H1 (cell line): ENCODE results near the gene CALY. TPM values are rescaled to one million over a fixed set of nuclear protein-coding genes. Genes with fewer than 3 reads are reported as not detected.

Experiments
- CTCF ChIA-PET: fragments of 300-600 bp; sonication (Branson Sonifier 250); formaldehyde crosslinking; loops from one replicate; lab custom pipeline; 2021; ENCODE audit not compliant: partially characterized antibody; lab: Charles Lee
- POLR2A ChIA-PET: fragments of 300-600 bp; sonication (Branson Sonifier 250); formaldehyde crosslinking; loops from one replicate; lab custom pipeline; 2021; ENCODE audit warnings: inconsistent platforms; ENCODE audit not compliant: partially characterized antibody; lab: Charles Lee
- DNase-seq, 2 experiments: peaks; one replicate each; pipeline versions ENCODE4 v3.0.0 to v3.0.0-alpha.2; 2010 to 2022; ENCODE audit warnings: low spot score in 2 of 2, low read depth in 1 of 2, mixed read lengths in 1 of 2
- FAIRE-seq: peaks from 2 replicates; lab custom pipeline; 2011; peaks lifted over from hg19 to GRCh38; lab: Jason Lieb, UNC
- H2AFZ ChIP-seq: 2 replicates; pipeline ENCODE4 v1.8.1; 2012; ENCODE audit warnings: low read length, inconsistent platforms
- H2AK5ac ChIP-seq: 2 replicates; pipeline ENCODE4 v1.6.1; 2013; ENCODE audit warnings: low read depth, low read length
- H2BK120ac ChIP-seq: replicated peaks from 2 replicates; pipeline ENCODE3; 2013; ENCODE audit warnings: low read depth, low read length, inconsistent platforms
- H2BK12ac ChIP-seq: 2 replicates; pipeline ENCODE4 v1.6.1; 2013; ENCODE audit warnings: low read depth, low read length
- H2BK15ac ChIP-seq: 2 replicates; pipeline ENCODE4 v1.6.1; 2013; ENCODE audit warnings: low read length
- H2BK20ac ChIP-seq: 2 replicates; pipeline ENCODE4 v1.6.1; 2013; ENCODE audit warnings: low read length
- H2BK5ac ChIP-seq: 2 replicates; pipeline ENCODE4 v1.6.1; 2013; ENCODE audit warnings: low read depth, low read length
- H3K14ac ChIP-seq: 2 replicates; pipeline ENCODE4 v1.6.1; 2013; ENCODE audit warnings: inconsistent platforms; ENCODE audit not compliant: insufficient read length
- H3K18ac ChIP-seq: 2 replicates; pipeline ENCODE4 v1.6.1; 2013; ENCODE audit warnings: low read length; ENCODE audit errors: extremely low read depth
- H3K23ac ChIP-seq: 2 replicates; pipeline ENCODE4 v1.6.1; 2013; ENCODE audit warnings: inconsistent platforms; ENCODE audit not compliant: insufficient read length
- H3K23me2 ChIP-seq: 2 replicates; pipeline ENCODE4 v1.6.1; 2013; ENCODE audit warnings: low read depth, low read length
- H3K27ac ChIP-seq: 2 replicates; pipeline ENCODE4 v1.6.1; 2011; ENCODE audit warnings: low read depth, low read length, inconsistent platforms
- H3K27me3 ChIP-seq, 4 experiments: replicated peaks in 1 of 4; 1 replicate in 1 of 4; 2 replicates in 3 of 4; pipeline versions ENCODE4 v1.6.1 to v1.8.1; 2011 to 2013; ENCODE audit warnings: low read length in 3 of 4, mild to moderate bottlenecking in 3 of 4, inconsistent platforms in 2 of 4, mixed read lengths in 2 of 4, moderate library complexity in 1 of 4; ENCODE audit not compliant: control insufficient read depth in 3 of 4, insufficient read depth in 3 of 4; ENCODE audit errors: extremely low read depth in 1 of 4
- H3K36me3 ChIP-seq, 4 experiments: 2 replicates each; pipeline versions ENCODE4 v1.6.1 to v1.8.1; 2011 to 2013; ENCODE audit warnings: mild to moderate bottlenecking in 4 of 4, low read length in 3 of 4, moderate library complexity in 2 of 4, control low read depth in 1 of 4, inconsistent platforms in 1 of 4; ENCODE audit not compliant: insufficient read depth in 4 of 4, control insufficient read depth in 2 of 4
- H3K4ac ChIP-seq: replicated peaks from 2 replicates; pipeline ENCODE3; 2013; ENCODE audit warnings: low read length, low read depth, mixed read lengths, inconsistent platforms; ENCODE audit not compliant: insufficient read length
- H3K4me1 ChIP-seq, 4 experiments: replicated peaks in 1 of 4; 1 replicate in 1 of 4; 2 replicates in 3 of 4; pipeline versions ENCODE4 v1.6.1 to v1.8.1; 2011 to 2013; ENCODE audit warnings: low read length in 3 of 4, inconsistent platforms in 2 of 4, mixed read lengths in 1 of 4; ENCODE audit not compliant: insufficient read depth in 4 of 4, control insufficient read depth in 3 of 4
- H3K4me2 ChIP-seq, 2 experiments: 2 replicates each; pipeline versions ENCODE4 v1.6.1 to v1.8.1; 2011 to 2013; ENCODE audit warnings: low read depth in 2 of 2, low read length in 2 of 2, control low read depth in 1 of 2, inconsistent platforms in 1 of 2, mild to moderate bottlenecking in 1 of 2; ENCODE audit not compliant: insufficient read depth in 1 of 2
- H3K4me3 ChIP-seq, 4 experiments: fragments of 200-600, 300-600 bp in 1 of 4; sonication (generic), shearing (Covaris generic), sonication (Bioruptor Twin) in 1 of 4; 2 replicates each; pipeline versions ENCODE4 v1.5.1 to v1.8.1; 2011 to 2016; ENCODE audit warnings: low read length in 4 of 4, low read depth in 3 of 4, control low read depth in 2 of 4, inconsistent platforms in 2 of 4, mild to moderate bottlenecking in 2 of 4, mixed read lengths in 1 of 4, moderate library complexity in 1 of 4; ENCODE audit not compliant: insufficient read depth in 2 of 4; ENCODE audit errors: extremely low read depth in 1 of 4
- H3K56ac ChIP-seq: replicated peaks from 2 replicates; pipeline ENCODE3; 2013; ENCODE audit warnings: low read depth, mild to moderate bottlenecking, mixed read lengths, low read length, inconsistent platforms; ENCODE audit not compliant: insufficient read length
- H3K79me1 ChIP-seq: 2 replicates; pipeline ENCODE4 v1.6.1; 2013; ENCODE audit warnings: low read depth, low read length, control low read depth
- H3K79me2 ChIP-seq, 2 experiments: 2 replicates each; pipeline versions ENCODE4 v1.6.1 to v1.8.1; 2012 to 2013; ENCODE audit warnings: low read length in 2 of 2, mild to moderate bottlenecking in 2 of 2, inconsistent platforms in 1 of 2; ENCODE audit not compliant: insufficient read depth in 2 of 2, control insufficient read depth in 1 of 2
- H3K9ac ChIP-seq, 4 experiments: replicated peaks in 1 of 4; 1 replicate in 1 of 4; 2 replicates in 3 of 4; pipeline versions ENCODE4 v1.6.1 to v1.8.1; 2011 to 2013; ENCODE audit warnings: low read depth in 3 of 4, low read length in 3 of 4, control low read depth in 2 of 4, mild to moderate bottlenecking in 2 of 4, moderate library complexity in 2 of 4, inconsistent platforms in 1 of 4; ENCODE audit errors: extremely low read depth in 1 of 4
- H3K9me3 ChIP-seq, 2 experiments: 2 replicates each; pipeline versions ENCODE4 v1.6.1 to v1.8.1; 2012 to 2013; ENCODE audit warnings: mild to moderate bottlenecking in 2 of 2, moderate library complexity in 2 of 2, control low read depth in 1 of 2, inconsistent platforms in 1 of 2, low read depth in 1 of 2, low read length in 1 of 2, mixed read lengths in 1 of 2; ENCODE audit not compliant: insufficient read depth in 2 of 2
- H4K20me1 ChIP-seq, 2 experiments: replicated peaks in 1 of 2; 2 replicates each; pipeline versions ENCODE3 to v1.8.1; 2011 to 2013; ENCODE audit warnings: inconsistent platforms in 2 of 2, low read length in 2 of 2, mild to moderate bottlenecking in 1 of 2; ENCODE audit not compliant: insufficient read depth in 2 of 2, control insufficient read depth in 1 of 2
- H4K5ac ChIP-seq: 2 replicates; pipeline ENCODE4 v1.6.1; 2013; ENCODE audit warnings: low read length, low read depth, mixed read lengths, inconsistent platforms; ENCODE audit not compliant: insufficient read length
- H4K8ac ChIP-seq: 2 replicates; pipeline ENCODE4 v1.8.0; 2013; ENCODE audit warnings: mild to moderate bottlenecking, moderate library complexity, low read length, inconsistent platforms; ENCODE audit not compliant: insufficient read depth; ENCODE audit errors: extremely low read depth
- H4K91ac ChIP-seq: replicated peaks from 2 replicates; pipeline ENCODE3; 2013; ENCODE audit warnings: low read length, mixed read lengths, inconsistent platforms; ENCODE audit not compliant: insufficient read length
- BCL11A ChIP-seq, 2 experiments: IDR thresholded peaks; one replicate each; pipeline ENCODE4 v1.6.1; 2011; ENCODE audit warnings: low read depth in 2 of 2, low read length in 2 of 2, mild to moderate bottlenecking in 2 of 2
- BRCA1 ChIP-seq: IDR thresholded peaks from 2 replicates; pipeline ENCODE4 v1.6.1; 2012; ENCODE audit warnings: low read depth, low read length, improper control_type of control experiment
- CTBP2 ChIP-seq: IDR thresholded peaks from 2 replicates; pipeline ENCODE4 v1.7.0; 2011; ENCODE audit warnings: borderline replicate concordance, mild to moderate bottlenecking, moderate library complexity, mixed read lengths, low read length; ENCODE audit not compliant: insufficient read depth, insufficient read length
- EZH2 ChIP-seq: fragments of 200-600 bp; sonication (generic); IDR thresholded peaks from 2 replicates; pipeline ENCODE4 v1.7.1; 2012; ENCODE audit warnings: low read depth, mild to moderate bottlenecking, moderate library complexity, low read length, inconsistent platforms; ENCODE audit not compliant: severe bottlenecking
- NANOG ChIP-seq: IDR thresholded peaks from 2 replicates; pipeline ENCODE4 v1.6.1; 2011; ENCODE audit warnings: low read length, low read depth, mild to moderate bottlenecking, inconsistent platforms; ENCODE audit not compliant: insufficient read depth, poor library complexity, severe bottlenecking
- RFX5 ChIP-seq: IDR thresholded peaks from 2 replicates; pipeline ENCODE4 v1.6.1; 2011; ENCODE audit warnings: low read depth, low read length, improper control_type of control experiment, borderline replicate concordance
- YY1 ChIP-seq: IDR thresholded peaks from 2 replicates; pipeline ENCODE4 v1.6.1; 2011; ENCODE audit warnings: low read depth, mild to moderate bottlenecking, low read length
- WGBS, 2 experiments: shearing (Covaris generic) in 1 of 2; methylation state at CpG; one replicate each; pipeline versions ENCODE4 v1.1.6 to v1.1.7; 2013 to 2015; ENCODE audit warnings: low lambda C conversion rate in 2 of 2, mixed read lengths in 2 of 2, inconsistent platforms in 1 of 2, low coverage in 1 of 2, missing lambda C conversion rate in 1 of 2; ENCODE audit not compliant: insufficient replicate concordance in 2 of 2, insufficient coverage in 1 of 2, insufficient read length in 1 of 2; ENCODE audit errors: extremely low coverage in 1 of 2, missing lambda C conversion rate in 1 of 2; 5-methylcytosine and 5-hydroxymethylcytosine counted together
- polyA plus RNA-seq, 7 experiments: library from polyadenylated mRNA; depleted of rRNA in 3 of 7; stranded (reverse) in 5 of 7; unstranded in 2 of 7; fragments of >200 nt in 5 of 7; fragments of 200-250 nt in 2 of 7; gene quantifications; 1 replicate in 5 of 7; 2 replicates in 1 of 7; 4 replicates in 1 of 7; pipeline versions ENCODE4 v1.2.1 to v1.2.3, GENCODE V29; 2011 to 2013; ENCODE audit warnings: missing spikeins in 2 of 7, mixed read lengths in 2 of 7
- total RNA-seq: library from RNA; stranded (reverse); fragmentation: NEBNext Ultra II Directional; extraction: Animal tissue kit (Norgen Biotek cat#: 25700); gene quantifications from 2 replicates; pipeline ENCODE4 v1.2.1, GENCODE V29; 2021
- TF ChIP-seq, protein P1 (sequence below): IDR thresholded peaks from 2 replicates; pipeline ENCODE4 v1.6.1; 2012; ENCODE audit warnings: inconsistent platforms

The CALY gene
- total and polyA plus RNA-seq, 2 of the 8 experiments (the other 6 are each of a cell fraction or from before 2014, with no cell fraction given), result 1.3 to 1.5 TPM

DNA sequence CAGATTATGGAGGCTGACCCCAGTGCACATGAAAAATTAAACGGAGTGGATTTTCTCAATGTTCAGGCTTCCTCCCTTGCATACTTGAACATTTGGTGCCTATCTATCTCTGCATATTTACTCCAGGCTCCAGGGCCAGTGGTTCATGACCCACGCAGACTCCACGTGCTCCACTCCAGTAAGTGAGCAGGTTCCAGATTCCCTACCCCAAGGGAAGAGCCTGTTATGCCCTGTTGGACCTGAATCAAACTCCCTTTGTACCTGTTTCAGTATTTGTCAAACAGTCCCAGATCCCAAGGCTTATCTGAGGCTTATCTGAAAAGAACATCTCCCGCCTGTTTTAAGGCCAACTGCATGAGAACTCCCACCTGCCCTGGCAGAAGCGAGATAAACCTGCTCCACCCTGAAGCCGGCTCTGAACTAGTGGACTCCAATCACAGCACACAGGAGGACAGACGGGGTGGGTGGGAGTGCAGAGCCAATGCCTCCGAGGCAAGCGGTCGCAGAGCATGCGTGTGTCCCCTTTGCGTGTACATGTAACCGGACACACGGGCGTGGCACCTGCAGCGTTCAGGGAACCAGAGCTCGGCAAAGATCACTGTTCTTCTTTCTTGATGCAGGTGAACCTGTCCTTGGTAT, 23.4 kb upstream of the CALY start:
- Histone ChIP-seq H3K23ac (no peak overlapping the region), H3K14ac (no peak overlapping the region), H3K4me1 (peaks cover 0 to 6% (median 3%) of the 10 kb centered on the region in 4 experiments; a peak in 3 of 7 replicates), H2AFZ (no peak overlapping the region), H3K23me2 (peaks cover 6% of the 10 kb centered on the region; the same call in 1 of the 2 replicates), H2BK15ac (no peak overlapping the region), H3K9ac (no peak overlapping the region), H4K20me1 (peaks cover 6 to 16% of the 10 kb centered on the region in 2 experiments), H4K8ac (no peak overlapping the region), H2BK5ac (no peak overlapping the region), H4K91ac (no peak overlapping the region), H4K5ac (no peak overlapping the region), H2BK12ac (no peak overlapping the region), H3K4ac (no peak overlapping the region), H3K27me3 (peaks cover 0 to 19% (median 7%) of the 10 kb centered on the region in 4 experiments; a peak in 5 of 7 replicates), H3K4me2 (no peak overlapping the region), H3K4me3 (no peak overlapping the region), H3K79me2 (no peaks in the 10 kb centered on the region), H2BK120ac (no peak overlapping the region), H3K27ac (no peak overlapping the region), H3K56ac (no peak overlapping the region), H2AK5ac (no peak overlapping the region), H3K18ac (no peak overlapping the region), H3K9me3 (no peaks in the 10 kb centered on the region), H3K36me3 (peaks cover 4 to 21% (median 16%) of the 10 kb centered on the region in 4 experiments), H2BK20ac (no peak overlapping the region), H3K79me1 (no peaks in the 10 kb centered on the region; the same call in 1 of the 2 replicates)
- FAIRE-seq, result no peak
- ChIA-PET CTCF (interaction anchor here (1.4 to 2.5 kb wide), 3 partner anchors 9 to 13 kb away, joined by 5 to 13 read pairs (median 5); partner anchors contain the start of gene PRAP1), POLR2A (interaction anchor here (1.3 to 3.0 kb wide), 5 partner anchors 8 to 36 kb away, joined by 3 to 9 read pairs (median 8); partner anchors contain the start of genes ECHS1 and PRAP1)
- no peak for TF ChIP-seq BRCA1
- no peak for TF ChIP-seq CTBP2
- no peak for TF ChIP-seq RFX5
- no peak for TF ChIP-seq NANOG
- TF ChIP-seq, protein P1, sequence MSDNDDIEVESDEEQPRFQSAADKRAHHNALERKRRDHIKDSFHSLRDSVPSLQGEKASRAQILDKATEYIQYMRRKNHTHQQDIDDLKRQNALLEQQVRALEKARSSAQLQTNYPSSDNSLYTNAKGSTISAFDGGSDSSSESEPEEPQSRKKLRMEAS, result no peak
- TF ChIP-seq BCL11A (IDR thresholded peaks at IDR 0.05; ENCODE audit: low read depth in 2 of 2, low read length in 2 of 2), result no peak
- no peak for TF ChIP-seq YY1
- TF ChIP-seq EZH2, result no peak
- WGBS, 2 experiments, result 89% methylated on average over 17 of the region's 17 CpGs; no CpG with 5 or more reads in 1 of the 2 experiments
- no peak for DNase-seq
